T1000 (cell line): ENCODE data around the gene SEPTIN10.
A peak's percentile ranks its signal among the peaks of the same experiment; 100 is the strongest.
"Not testable (repeated sequence)": the region's sequence is repeated elsewhere in the genome, so short reads cannot be mapped to it uniquely, and the experiment has no call there.

Experiments used
- DNase-seq: peaks from one replicate; lab custom pipeline; 2025; ENCODE audit warnings: mixed read lengths; lab: John Stamatoyannopoulos, UW

Gene SEPTIN10

GRCh38 chr2:109545828-109546713 lies 67.7 kb downstream of the SEPTIN10 start:
- peak; percentile 41 for DNase-seq

- no peak for DNase-seq
Measured at GRCh38 chr2:109542384-109542783, 71.4 kb downstream of the SEPTIN10 start.

GRCh38 chr2:109538546-109538945 lies 75.2 kb downstream of the SEPTIN10 start:
- no peak for DNase-seq

DNA sequence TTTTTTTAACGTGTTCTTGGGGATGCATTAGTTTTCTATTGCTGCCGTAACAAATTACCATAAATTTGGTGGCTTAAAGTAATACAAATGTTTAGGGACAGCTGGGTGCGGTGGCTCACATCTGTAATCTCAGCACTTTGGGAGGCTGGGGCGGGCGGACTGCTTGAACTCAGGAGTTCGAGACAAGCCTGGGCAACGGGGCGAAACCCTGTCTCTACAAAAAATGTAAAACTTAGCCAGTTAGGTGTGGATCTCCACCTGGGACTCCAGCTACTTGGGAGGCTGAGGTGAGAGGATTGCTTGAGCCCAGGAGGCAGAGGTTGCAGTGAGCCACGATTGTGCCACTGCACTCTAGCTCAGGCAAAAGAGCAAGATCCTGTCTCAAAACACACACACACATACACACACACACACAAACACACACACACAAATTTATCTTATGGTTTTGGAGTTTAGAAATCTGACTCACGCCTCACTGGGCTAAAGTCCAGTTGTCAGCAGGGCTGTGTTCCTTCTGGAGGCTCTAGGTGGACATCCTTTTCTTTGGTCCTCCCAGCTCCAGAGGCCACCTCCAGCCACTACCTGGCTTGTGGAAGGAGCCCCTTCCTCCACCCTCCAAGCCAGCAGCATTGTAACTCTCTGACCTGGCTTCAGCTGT lies 76.1 kb downstream of the SEPTIN10 start:
- no peak for DNase-seq

GRCh38 chr2:109536556-109536955 lies 77.2 kb downstream of the SEPTIN10 start:
- not testable (repeated sequence) for DNase-seq

GRCh38 chr2:109535217-109535946 lies 78.4 kb downstream of the SEPTIN10 start:
- DNase-seq, result no peak

DNA sequence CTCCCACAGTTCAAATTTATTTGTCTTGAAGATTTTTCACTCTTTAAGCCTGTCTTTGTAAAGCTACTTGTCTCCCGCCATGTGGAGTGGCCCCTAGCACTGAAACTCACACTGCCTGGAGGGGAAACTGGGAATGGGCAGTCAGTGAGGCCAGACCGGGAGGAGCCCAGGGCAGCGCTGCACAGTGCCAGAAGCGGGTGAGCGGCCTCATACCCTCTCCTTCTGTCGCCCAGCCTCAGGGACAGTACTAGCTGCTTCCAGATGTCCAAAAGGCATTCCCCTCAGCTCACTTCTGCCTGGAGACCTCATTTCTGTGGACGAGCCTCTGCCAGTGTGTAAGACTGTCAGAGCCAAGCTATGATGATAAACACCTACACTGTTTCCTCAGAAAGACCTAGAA lies 79.9 kb downstream of the SEPTIN10 start:
- DNase-seq, result no peak

- DNase-seq, result no peak
Measured at GRCh38 chr2:109532728-109533076, 81.1 kb downstream of the SEPTIN10 start.

DNA sequence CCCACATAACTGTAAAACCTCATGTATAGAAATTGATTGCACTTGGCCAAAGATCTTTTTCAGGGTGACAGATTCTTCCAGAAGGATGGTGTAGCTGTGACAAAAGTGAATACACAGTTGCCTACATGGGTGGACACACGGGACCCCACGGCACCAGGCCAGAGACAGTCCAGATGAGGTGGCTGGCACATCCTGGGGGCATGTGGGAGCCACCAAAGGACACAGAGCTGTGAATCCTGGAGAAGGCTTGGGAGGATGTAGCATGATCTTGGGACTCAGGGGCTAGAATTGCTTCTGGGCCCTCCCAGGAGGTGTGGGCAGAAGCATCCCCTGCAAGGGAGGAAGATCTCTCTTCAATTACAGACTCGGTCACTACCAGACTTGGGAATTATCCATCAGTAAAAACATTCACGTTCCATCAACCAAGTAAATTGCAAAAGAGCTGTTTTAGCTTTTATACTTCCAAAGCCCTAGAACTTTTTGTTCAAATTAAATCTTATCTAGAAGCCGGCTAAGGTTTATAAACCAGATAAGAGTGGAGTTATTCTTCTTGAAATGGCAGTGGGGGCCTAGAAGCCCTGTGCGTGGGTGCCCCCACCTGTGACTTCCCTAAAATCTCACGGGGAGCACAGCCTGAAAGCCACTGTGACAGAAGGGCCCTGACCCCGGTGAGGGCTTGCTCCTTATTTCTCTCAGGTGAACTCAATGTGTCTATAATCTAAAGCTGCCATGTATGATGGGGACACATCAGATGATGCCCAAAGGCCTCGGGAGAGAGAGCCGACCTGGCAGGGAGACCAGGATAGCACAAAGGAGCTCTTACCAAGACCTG lies 81.7 kb downstream of the SEPTIN10 start:
- no peak for DNase-seq

DNA sequence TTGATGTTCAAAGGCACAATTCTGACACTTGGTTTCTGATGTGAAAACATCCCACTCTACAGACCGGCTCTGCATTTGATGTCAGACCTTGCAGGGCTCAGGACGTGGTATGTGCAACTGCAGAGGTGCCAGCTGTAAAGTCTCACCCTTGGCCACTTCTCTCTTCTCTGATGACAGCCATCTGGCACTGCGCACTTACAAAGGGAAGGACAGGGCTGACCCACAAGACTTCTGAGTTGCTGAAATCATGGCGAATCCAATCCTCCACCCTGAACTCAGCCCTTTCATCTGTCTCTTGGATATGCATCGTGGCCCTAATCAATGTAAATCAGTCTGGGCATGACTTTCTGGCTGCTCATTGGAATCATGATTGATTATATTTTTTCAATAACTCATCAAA lies 82.5 kb downstream of the SEPTIN10 start:
- DNase-seq, result no peak

GRCh38 chr2:109530712-109531111 lies 83.1 kb downstream of the SEPTIN10 start:
- no peak for DNase-seq

DNA sequence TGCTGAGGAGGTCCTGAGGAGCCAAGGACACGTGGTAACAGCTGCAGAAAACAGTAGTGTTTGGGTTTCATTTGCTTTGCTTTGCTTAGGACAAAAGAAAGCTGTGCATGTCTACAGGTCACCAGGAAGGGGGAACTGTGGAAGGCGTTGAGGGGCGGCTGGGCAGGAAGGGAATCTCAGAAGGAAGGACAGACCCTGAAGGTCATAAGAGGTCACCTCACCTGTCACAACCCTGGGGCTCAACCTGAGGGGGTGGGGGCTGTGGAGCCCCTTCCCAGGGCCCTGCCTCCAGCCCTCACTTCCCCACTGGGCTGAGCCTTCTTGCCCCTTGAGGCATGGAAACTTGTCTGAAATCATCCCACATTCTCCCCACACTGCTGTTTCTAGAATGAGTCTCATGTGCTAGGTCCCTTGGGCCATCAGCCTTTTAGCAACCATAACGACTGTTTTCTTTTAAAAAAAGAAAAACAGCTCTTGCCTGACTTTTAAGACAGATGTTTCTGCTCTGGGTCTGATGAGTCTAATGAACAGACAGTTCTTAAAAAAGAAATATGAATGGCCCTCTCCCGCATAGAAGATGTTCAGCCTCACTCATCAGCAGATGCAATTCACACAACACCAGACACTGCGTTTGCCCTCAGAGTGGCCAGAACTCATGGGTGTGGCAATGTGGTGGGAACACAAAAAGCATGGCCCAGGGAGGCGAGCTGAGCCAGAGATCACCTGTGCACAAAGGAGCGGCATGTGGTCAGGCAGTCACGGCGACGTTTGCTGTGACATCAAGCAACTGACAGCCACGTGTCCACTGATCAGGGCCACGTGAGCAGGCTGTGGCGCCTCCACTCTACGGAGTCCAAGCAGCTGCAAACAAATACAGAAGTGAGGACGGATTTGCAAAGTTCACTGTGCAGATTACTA lies 84.0 kb downstream of the SEPTIN10 start:
- no peak for DNase-seq

DNA sequence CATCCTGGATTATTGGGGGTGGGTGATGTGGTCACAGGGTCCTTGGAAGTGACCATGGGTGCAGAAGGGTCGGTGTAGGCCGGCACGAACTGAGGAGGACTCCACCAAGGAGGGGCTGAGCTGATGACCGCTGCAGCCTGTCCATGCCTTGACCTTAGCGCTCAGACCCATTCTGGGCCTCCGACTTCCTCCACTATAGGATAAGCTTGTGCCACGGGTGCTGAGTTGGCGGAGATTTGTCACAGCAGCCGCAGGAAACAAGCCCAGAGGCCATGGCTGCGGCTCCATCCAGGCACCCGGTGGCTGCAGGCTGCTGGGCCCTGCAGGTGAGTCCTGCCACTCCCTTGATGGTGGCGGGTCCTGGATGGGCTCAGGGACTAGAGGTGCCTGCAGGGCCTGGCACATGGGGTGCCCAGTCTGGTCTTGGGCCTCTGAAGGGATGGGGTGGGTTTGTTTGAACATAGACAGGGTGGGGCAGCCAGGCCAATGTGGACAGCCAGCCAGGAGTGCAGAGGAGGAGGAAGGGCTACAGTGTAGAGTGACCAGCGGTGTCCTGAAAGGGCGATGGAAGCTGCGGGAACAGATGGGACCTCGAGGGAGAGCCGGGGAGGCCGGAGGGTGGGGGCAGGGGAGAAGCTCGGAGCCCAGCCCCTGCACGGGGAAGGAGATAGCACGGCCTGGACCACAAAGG lies 84.8 kb downstream of the SEPTIN10 start:
- DNase-seq, result no peak

DNA sequence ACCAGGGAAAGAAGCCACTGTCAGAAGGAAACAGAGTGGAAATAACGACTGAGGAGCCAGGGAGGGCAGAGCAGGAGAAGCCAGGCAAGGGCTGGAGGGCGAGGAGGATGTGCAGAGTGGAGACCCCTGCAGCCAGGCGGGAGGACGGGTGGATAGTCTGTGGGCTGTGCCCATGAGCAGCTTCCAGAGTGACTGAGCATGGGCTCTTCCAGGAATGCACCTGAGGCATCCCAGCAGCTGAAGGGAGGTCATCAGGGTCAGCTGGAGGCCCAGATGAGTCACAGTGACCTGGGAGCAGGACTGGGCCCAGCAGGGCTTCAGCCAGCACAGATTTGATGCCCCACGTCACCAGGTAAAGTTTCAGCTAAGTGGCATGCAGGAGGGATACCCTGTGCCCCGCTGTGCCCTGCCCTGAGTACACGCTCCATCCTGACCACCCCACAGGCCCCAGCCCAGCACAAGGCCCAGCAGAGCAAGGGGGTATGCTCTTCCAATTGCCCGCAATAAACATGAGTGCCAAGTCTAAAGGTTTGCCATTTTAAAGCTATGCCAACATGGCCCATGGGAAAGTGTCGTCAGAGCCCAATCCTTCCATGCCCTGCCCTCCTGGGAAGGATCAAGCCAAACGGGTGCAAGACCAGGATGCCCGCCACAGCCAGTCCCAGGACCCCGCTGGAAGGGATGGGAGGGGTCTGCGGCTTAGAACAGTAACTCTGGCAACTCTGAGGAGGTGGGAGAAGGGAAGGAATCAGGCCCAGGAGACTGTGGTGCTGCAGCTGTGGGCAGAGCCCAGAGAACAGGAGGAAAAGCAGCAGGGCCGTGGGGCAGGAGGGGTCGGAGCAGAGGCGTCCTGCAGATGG lies 85.7 kb downstream of the SEPTIN10 start:
- DNase-seq, result no peak

- DNase-seq, result no peak
Measured at GRCh38 chr2:109527079-109527478, 86.7 kb downstream of the SEPTIN10 start.

DNA sequence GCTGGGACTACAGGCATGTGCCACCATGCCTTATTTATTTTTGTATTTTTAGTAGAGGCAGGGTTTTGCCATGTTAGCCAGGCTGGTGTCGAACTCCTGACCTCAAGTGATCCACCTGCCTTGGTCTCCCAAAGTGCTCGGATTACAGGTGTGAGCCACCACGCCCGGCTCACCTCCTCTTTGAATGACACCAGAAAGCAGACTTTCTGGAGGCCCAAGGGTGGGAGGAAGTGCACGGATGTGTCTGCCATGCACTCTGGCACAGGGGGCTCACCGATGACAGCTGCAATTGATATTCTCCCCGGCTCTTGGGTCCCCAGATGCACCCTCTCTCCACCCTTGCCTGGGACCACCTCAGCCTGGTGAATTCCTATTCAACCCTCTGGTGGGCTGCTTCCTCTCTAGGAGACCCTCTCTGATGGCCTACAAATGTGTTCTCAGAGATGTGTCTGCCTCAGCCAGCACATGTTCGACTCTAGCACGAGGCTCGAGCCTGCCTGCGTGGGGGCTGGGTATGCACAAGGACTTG lies 87.3 kb downstream of the SEPTIN10 start:
- DNase-seq, result no peak

GRCh38 chr2:109525836-109526235 lies 87.9 kb downstream of the SEPTIN10 start:
- DNase-seq, result no peak

- no peak for DNase-seq
Measured at GRCh38 chr2:109523536-109524361, 90.0 kb downstream of the SEPTIN10 start.
